HK-2 (cell line): ENCODE data around the gene KCNH4.
"Not testable (repeated sequence)": the region's sequence is repeated elsewhere in the genome, so short reads cannot be mapped to it uniquely, and the experiment has no call there.

ENCODE experiments used
- DNase-seq: peaks from one replicate; pipeline ENCODE4 v3.0.0-alpha.2; 2018; ENCODE audit not compliant: unreplicated experiment

Gene KCNH4

DNA sequence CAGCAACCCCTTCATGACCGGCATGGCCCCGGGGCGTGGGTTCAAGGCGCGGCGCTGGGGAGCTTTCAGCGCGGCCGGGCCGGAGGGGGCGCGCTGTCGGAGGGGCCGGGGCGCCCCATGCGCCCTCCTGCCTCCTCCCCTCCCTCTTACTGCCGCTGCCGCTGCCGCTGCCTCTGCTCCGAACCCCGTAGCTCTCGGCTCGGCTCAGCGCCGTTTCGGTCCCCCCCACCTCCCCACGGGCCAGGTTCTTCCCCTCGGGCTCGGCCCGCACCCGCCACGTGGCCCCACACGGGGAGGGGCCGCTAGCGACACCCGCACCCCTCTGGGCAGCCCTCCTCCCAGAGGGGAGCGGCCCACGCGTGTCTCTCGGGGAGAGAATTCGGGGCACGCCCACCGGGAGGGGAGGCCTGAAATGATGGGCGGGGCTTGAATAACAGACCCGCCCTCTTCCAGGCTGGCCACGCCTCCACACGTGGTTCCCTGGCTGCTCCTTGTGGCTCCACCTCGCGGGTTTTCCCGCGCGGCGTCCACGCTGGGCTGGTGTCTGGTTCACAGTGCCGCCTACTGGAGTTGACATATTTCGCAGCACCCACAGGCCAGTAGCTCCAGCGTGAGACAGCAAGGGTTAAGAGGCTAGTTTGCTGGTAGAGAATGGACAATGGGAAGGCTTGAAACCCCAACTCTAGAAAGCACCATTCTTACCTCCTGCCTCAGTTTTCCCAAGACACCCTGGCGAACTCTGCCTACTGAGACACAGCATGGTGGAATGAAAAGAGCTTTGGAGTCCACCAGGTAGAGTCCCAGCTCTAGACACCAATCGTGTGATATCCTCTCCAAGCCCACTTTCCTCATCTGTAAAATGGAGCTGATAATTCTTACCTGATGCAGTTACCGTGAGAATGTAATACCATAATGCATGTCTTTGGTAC, at the start of gene KCNH4:
TSS of gene KCNH4 (minus strand) at position 221 of the 929 bp plus-strand sequence. CDS start at position 24, 197 bp downstream.
- peak; percentile 86 for DNase-seq

DNA sequence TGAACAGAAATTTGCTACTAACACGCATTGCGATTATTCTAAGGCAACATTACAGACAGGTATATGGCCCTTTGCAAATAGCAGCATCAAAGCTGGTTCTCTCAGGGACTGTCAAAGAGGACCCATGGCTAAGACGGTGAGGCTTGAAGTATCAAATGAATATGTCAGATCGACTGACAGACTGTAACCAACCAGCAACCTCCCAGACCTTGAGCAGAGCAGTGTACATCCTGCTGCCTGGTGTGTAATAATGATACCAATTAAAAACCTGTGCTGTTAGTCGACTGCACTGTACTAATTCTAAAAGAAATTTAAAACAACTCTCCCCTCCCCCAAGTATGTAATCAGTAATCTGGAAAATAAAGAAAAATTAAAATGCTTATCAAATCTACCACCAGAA, 49.3 kb upstream of the KCNH4 start:
- DNase-seq: no peak

DNA sequence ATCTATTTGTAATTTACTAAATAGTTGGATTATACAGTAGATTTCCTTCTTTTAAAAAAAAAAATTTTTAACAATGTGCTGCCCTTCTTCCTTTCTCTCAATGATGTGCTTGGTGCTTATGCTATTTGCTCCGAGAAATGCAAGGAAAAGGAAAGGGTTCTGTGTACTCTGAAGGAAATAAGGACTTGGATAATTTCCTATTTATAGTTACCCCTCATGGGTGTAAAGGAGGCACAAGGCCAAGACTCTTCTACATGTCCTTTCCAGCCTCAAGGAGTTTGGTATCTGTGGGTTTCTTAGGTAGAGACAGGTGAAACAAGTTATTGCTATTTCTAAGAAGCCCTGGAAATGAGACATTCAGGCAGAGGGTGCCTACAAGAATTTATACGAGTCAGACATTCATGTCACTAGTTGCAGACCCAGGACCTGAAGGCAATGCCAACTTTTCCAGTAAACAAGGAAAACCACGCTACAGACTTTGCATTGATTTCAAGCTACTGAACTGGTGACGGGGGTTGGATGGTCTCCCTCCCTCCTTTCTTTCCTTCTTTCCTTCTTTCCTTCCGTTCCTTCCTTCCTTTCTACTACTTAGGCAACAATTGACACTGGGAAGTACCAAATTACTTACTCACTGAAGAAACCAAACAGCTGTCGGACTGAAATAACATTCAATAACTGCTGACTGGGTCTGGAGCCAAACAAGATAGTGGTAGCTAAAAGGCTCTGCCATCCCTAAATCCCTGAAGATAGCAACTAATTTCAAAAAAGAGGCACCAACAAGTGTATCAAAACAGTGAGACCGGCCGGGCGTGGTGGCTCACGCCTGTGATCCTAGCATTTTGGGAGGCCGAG, 47.1 kb upstream of the KCNH4 start:
- DNase-seq: no peak

DNA sequence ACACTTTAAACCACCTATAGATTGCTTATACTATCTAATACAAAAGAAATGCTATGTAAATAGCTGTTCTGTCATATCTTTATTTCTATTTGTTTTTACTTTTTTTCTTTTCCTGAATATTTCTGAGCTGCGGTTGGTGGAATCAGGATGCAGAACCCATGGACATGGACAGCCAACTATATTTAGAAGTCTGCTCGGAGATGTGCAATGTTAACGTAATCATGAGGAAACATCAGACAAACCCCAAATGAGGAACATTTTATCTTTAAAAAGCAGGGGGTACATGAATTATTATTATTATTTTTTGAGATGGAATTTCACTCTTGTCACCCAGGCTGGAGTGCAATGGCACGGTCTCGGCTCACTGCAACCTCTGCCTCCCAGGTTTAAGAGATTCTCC, 44.7 kb upstream of the KCNH4 start:
- no peak for DNase-seq

DNA sequence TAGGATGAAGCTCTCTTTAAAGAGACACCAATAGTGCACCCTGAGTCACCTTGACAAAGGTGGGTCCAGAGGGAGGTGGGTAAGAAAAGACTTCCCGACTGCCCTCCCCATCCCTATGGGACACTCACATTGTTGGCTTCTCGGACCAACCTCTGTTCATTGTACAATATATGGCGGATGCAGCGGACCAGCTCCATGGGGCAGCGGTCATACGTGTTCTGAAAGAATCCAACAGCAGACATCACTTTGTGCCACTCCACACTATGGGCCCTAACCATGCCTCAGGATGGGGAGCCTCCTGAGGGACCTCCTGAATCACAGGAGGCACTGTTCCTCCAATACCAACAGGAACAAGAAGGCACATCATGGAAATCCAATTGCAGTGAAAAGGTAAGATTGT, 43.7 kb upstream of the KCNH4 start:
- no peak for DNase-seq

DNA sequence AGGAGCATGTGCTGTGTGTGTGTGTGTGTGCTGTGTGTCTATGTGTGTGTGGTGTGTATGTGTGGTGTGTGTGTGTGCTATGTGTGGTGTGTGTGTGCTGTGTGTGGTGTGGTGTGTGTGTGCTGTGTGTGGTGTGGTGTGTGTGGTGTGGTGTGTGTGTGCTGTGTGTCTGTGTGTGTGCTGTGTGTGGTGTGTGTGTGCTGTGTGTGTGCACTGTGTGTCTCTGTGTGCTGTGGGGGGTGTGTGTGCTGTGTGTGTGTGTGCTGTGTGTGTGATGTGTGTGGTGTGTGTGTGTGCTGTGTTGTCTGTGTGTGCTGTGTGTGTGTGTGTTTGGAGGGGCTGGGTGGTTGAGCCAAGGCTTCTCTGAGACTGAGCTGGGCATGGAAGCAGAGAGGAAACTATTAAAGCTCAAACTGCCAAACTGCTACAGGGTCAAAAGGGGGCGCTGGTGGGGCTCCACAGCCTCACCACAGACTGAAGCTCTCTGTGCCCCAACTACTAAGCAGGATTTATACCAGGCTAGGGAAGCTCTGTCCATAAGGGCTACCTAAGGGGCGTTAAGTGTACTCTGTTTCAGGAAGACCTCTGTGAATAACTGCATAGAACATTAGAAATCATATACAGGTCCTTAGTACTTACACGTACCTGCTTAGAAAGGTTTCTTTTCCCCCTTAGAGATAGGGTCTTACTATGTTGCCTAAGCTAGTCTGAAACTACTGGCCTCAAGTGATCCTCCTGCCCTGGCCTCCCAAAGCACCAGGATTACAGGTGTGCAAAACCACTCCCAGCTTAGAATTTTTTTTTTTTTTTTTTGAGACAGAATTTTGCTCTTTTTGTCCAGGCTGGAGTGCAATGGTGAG, 41.2 kb upstream of the KCNH4 start:
- DNase-seq: peak; percentile 25

DNA sequence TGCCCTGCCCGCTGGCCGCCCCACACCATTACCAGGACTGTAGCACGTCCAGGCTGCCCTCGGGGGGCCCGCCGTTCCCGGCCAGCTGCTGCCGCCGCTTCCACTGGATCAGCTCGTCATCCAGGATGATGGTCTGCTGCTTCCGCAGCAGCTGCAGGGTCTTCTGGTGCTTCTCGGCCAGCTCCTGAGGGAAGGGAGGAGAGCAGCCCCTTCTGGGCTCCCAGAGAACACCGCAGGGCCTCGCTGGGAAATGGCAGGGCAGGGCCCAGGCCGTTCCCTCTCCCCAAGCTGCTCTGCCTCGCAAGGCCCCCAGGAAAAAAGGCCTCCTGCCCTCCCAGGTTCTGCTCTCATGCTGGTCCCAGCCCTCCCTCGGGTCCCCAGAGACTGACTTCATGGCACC, 38.3 kb upstream of the KCNH4 start:
- not testable (repeated sequence) for DNase-seq

DNA sequence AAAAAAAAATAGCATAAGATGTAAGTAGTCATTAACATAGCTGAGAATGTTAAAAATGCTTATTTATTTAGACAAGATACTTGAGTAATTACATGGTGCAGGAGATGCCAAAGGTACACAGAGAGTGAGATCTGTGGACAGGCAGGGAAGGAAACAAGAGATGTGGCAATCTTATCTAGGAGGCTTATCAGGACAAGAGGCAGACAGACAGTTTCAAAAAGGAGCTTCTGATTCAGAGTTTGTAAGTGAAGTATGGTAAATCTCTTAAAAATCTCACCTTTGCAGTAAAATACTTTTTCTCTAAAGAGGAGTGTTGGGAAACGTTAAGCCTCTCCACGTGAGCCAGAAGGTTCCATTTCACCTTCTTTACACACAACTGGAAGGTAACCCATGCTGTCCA, 33.2 kb upstream of the KCNH4 start:
- no peak for DNase-seq

DNA sequence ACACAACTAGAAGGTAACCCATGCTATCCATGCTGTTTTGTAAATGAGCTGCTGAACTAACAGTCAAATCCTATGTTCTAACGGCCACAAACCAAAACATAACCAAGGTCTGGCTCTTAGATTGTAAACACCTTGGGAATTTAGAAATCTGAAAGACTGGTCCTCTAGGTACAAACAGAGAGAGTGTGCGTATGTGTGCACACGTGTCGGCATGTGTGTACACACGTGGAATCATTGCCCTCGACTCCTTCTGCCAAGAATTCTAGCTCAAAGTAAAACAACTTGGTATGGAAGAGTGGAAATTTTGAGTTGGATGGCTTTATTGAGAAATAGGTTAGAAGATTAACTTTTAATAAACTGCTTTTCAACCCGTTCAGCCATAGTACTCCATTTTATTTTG, 31.4 kb upstream of the KCNH4 start:
- no peak for DNase-seq

DNA sequence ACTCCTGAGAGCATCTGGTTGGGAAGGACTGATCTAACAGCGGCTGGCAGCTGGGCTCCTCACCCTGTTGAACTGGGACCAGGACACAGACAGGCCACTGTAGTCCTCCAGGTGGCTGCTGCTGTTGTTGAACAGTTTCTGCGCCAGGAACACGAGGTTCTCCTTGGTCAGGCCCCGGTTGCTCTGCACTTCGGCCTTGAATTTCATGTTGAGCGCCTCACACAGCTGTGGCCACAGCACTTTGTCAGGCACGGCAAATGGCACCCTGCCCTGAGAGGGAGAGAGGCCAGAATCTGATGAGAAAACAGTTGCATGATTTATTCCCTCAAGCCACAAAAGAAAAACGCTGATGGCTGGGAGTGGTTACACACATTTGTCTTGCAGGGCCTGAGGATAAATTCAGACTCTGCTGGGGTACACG, 31.0 kb upstream of the KCNH4 start:
- DNase-seq: not testable (repeated sequence)

DNA sequence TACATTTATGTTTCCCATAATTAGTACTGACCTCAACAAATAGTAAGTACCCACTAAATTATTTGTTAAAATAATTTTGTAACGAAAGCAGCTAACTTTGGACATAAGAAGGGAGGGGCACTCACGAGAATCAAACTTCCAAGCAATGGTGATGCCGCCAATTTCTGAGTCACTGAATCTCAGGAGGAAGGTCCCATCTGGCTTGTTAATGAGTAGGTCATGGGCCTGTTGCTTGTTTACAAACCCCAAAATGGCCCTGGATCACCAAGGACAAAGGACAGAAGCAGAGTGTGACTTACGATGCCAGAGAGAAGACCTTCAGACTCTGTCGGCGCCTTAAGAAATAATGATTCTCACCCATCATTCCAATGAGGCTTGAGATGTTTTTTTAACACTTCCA, 29.1 kb upstream of the KCNH4 start:
- DNase-seq: no peak

DNA sequence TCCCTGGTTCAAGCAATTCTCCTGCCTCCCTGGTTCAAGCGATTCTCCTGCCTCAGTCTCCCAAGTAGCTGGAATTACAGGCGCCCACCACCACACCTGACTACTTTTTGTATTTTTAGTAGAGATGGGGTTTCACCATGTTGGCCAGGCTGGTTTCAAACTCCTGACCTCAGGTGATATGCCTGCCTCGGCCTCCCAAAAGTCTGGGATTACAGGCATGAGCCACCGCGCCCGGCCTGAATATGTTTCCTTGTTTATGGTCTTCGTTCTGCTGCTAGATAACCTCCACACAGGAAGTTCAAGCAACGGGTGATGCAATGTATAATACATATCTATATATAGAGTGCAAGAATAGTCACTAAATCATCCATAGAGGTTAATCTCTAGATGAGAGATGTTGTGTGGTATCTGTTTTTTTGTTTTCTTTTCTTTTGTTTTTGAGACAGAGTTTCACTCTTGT, 25.2 kb upstream of the KCNH4 start:
- not testable (repeated sequence) for DNase-seq

DNA sequence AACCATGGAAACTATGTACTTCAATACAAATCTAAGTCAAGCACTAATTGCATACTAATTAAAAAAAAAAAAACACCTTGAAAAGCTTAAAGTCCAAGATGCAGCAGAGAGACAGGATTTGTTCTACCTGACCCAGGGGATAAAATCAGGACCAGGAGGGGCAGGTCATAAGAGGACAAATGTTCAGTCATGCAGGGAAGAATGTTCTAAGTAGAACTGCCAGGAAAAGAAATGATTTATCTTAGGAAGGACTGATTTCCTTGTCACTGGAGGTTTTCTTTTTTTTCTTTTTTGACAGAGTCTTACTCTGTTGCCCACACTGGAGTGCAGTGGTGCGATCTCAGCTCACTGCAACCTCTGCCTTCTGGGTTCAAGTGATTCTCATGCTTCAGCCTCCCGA, 22.4 kb upstream of the KCNH4 start:
- no peak for DNase-seq

DNA sequence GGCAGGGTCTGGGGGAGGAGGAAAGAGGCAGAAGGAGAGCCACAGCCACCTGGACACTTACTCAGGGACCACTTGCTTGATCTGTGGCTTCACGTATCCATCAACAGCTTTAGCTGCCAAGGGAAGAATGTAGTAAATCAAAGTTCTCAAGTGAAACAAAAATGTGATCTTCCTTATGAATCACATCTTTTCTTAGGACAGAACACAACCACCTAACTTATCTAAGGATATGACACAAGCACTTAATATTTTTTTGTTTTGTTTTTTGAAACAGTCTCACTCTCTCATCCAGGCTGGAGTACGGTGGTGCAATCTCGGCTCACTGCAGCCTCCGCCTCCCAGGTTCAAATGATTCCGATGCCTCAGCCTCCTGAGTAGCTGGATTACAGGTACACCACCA, 21.8 kb upstream of the KCNH4 start:
- DNase-seq: no peak

DNA sequence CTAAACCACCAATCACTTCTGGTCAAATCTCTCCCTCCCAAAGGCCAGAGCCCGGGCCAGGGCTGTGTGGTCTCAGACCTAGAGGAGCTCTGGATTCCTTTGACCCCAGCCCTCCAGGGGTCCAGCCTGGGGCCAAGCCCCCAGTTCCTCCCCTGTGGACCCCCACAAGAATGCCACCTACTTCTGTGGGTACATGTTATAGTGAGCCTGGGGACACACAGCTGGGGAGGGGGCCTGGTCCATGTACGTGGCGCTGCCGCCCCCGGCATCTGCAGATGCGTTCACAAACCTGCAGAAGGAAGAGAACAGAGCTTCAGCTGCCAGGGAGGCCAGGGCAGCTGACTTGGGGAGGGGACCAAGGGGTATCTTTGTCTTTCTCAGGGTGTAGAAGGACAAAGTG, 21.2 kb upstream of the KCNH4 start:
- no peak for DNase-seq

DNA sequence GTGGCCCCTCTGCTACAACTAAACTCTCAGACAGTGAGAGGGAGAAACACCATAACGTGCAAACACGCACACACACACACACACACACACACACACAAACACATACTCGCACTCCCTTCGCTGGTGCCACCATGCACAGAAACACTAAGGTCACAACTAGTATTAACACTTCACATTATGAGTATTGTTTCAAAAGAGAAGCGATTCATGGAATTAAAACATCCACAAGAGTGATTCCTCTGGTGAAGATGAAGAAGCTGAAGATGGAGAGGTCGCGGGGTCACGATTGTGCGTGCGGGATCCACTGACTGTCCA, 20.5 kb upstream of the KCNH4 start:
- DNase-seq: no peak

DNA sequence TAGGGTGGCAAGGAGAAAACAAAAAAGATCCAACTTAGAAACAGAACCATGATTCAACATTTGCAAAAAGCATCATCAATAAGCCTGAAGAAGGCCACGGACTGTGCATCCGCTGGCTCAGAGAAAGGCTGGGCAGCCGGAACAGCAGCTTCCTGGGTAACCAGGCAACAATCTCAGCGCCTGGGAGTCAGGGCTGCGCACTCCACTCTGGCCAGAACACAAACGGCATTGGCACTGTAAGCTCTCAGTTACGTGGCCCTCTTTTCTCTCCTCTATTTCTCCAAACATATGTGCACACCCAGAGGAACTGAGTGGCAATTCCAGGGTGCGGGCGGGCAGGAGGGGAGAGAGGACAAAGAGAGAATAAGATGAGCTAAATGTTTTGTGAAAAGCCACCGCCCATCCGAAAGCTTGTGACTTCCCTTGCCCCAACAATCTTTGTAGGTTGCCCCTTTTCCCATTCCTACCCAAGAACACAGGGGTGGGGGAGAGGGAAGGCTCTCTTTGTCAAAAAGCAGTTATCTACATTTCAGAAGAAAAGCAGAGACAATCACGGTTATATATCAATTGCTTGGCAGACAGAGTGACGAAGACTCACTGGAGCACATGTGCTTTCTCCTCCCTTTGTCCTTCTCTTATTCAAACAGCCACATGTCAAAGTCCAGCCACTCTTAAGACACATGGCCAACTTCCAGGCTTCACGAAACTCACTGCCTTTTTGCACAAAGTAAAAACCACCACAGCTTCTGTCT, 19.9 kb upstream of the KCNH4 start:
- no peak for DNase-seq

DNA sequence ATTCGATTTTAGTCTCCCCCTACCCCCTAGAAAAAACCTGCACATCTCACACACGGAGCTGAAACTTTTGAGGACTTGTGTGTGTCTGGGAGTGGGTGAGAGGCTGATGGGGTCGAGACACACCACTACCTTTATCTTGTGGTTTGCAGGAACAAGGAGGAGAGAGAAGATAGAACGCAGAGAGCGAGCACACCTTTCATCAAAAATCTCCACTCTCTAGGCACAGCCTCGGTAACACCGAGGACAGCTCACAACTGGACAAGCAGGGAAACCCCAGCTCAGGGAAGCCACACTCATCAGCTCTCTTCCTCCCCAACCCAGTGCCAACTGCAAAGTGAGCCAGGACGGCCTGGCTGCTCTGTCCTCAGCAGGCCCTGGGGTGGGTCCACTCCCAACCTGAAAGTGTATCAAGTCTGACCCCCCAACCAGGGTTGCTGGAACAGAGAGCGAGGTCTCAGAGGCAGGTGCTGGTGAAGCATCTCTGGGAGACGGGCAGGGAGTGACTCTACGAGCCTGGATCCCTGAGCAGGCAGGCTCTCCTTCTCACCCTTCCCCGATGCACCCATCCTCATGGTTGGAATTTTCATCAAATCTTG, 18.6 kb upstream of the KCNH4 start:
- no peak for DNase-seq

DNA sequence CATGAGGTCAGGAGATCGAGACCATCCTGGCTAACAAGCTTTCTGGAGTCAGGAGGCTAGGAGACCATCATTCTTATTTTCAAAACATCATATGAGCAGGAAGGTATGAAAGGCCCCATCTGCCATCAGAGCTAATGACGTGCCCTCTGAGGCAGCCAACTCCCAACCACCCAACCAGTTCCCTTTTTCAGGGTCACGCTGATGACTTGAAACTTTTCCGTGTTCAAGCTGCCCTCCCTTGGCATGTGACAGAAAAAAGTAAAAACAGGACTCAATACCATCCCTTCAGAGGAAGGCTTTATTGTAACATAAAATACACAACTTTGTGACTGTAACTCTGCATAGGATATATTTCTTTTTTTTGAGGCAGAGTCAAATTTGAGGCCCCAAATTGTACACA, 18.0 kb upstream of the KCNH4 start:
- DNase-seq: no peak

DNA sequence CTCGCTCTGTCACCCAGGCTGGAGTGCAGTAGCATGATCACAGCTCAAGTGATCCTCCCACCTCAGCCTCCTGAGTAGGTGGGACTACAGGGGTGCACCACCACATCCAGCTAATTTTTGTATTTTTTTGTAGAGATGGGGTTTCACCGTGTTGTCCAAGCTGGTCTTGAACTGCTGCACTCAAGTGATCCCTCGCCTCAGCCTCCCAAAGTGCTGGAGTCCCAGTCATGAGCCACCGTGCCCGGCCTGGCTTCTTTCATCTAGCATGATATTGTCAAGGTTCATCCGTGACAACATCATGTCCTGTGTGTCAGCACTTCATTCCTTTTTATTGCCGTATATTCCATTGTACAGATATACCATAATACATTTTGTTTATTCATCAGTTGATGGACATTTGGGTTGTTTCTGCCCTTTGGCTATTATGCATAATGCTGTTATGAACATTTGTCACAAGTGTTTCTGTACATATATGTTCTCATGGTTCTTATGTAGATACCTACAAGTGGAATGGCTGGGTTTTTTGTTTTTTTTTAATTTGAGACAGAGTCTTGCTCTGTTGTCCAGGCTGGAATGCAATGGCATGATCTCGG, 16.7 kb upstream of the KCNH4 start:
- no peak for DNase-seq
